Natural killer cell (primary cell): ENCODE measurements around the gene TMEM174. TPM values are rescaled to one million over a fixed set of nuclear protein-coding genes. Genes with fewer than 3 reads are reported as not detected.
"Not testable (repeated sequence)": the region's sequence is repeated elsewhere in the genome, so short reads cannot be mapped to it uniquely, and the experiment has no call there.

Source experiments
- ATAC-seq, 3 donors: fragments of 150-1000 bp in 2 of 3; fragments of 200-7000 bp in 1 of 3; cut with Tn5 transposase; 1 replicate in 1 of 3; 2 replicates in 2 of 3; pipeline ENCODE4 v1.10.0; 2021; ENCODE audit warnings: mild to moderate bottlenecking in 2 of 3, moderate library complexity in 2 of 3
- DNase-seq, 2 donors: peaks; one replicate each; pipeline versions ENCODE4 v3.0.0 to v3.0.0-alpha.2; 2013 to 2021; ENCODE audit warnings: mixed read lengths in 1 of 2
- H3K27ac ChIP-seq: one replicate; pipeline ENCODE4 v1.5.1; 2013; ENCODE audit warnings: mild to moderate bottlenecking, low read length
- H3K27me3 ChIP-seq: one replicate; pipeline ENCODE4 v1.6.1; 2013; ENCODE audit warnings: low read length; ENCODE audit not compliant: control insufficient read depth, insufficient read depth
- H3K36me3 ChIP-seq: one replicate; pipeline ENCODE4 v1.6.1; 2013; ENCODE audit warnings: low read length; ENCODE audit not compliant: control insufficient read depth, insufficient read depth
- H3K4me1 ChIP-seq: one replicate; pipeline ENCODE4 v1.6.1; 2013; ENCODE audit warnings: low read length; ENCODE audit not compliant: control insufficient read depth, insufficient read depth
- H3K4me3 ChIP-seq: one replicate; pipeline ENCODE4 v1.5.1; 2013; ENCODE audit warnings: low read length
- H3K9me3 ChIP-seq: one replicate; pipeline ENCODE4 v1.6.1; 2013; ENCODE audit warnings: low read length; ENCODE audit not compliant: control insufficient read depth, insufficient read depth
- H3K27ac Mint-ChIP-seq, 2 donors: one replicate each; pipeline ENCODE4 v1.8.0; 2022; ENCODE audit warnings: mild to moderate bottlenecking in 2 of 2, mixed read lengths in 2 of 2, moderate library complexity in 1 of 2
- H3K27me3 Mint-ChIP-seq, 2 donors: one replicate each; pipeline ENCODE4 v1.8.0; 2022; ENCODE audit warnings: low read depth in 2 of 2, mixed read lengths in 2 of 2
- H3K36me3 Mint-ChIP-seq: one replicate; pipeline ENCODE4 v1.8.0; 2022; ENCODE audit warnings: mixed read lengths
- H3K4me1 Mint-ChIP-seq, 2 donors: one replicate each; pipeline ENCODE4 v1.8.0; 2022; ENCODE audit warnings: mixed read lengths in 2 of 2
- H3K4me3 Mint-ChIP-seq: one replicate; pipeline ENCODE4 v1.8.0; 2022; ENCODE audit warnings: mild to moderate bottlenecking, moderate library complexity, mixed read lengths
- H3K9me3 Mint-ChIP-seq, 2 donors: one replicate each; pipeline ENCODE4 v1.8.0; 2022; ENCODE audit warnings: mixed read lengths in 2 of 2
- CTCF ChIP-seq: fragments of 200-600 bp; IDR thresholded peaks from one replicate; pipeline ENCODE4 v1.8.0; 2022; ENCODE audit warnings: antibody characterized with exemption
- WGBS: methylation state at CpG from one replicate; pipeline ENCODE4 v1.1.7; 2013; ENCODE audit warnings: missing lambda C conversion rate; ENCODE audit not compliant: insufficient coverage; 5-methylcytosine and 5-hydroxymethylcytosine counted together
- intact Hi-C: fragments of 100-400 bp; cut with micrococcal nuclease; formaldehyde crosslinking; loops from one replicate; pipeline ENCODE4 v1.14.2; 2022
- total RNA-seq, 4 donors: library from RNA; stranded (reverse); fragments of 120-200 nt in 1 of 4; gene quantifications; one replicate each; pipeline versions ENCODE4 v1.2.3 to v1.2.4, GENCODE V29; 2013 to 2022

TMEM174 gene
- total RNA-seq, 3 donors from 2014 or later (not counting 1 experiment from before 2014, with no cell fraction given), result not detected

GRCh38 chr5:73215891-73216610 lies 43.1 kb downstream of the TMEM174 start:
- 2% methylated on average over 64 of the region's 67 CpGs for WGBS
- no peaks in the 10 kb centered on the region for H3K9me3 Mint-ChIP-seq
- no peak overlapping the region for H3K4me3 ChIP-seq

GRCh38 chr5:73218552-73219171 lies 45.7 kb downstream of the TMEM174 start:
- Mint-ChIP-seq H3K36me3 (no peaks in the 10 kb centered on the region), H3K4me1 (peaks cover 0 to 6% of the 10 kb centered on the region in 2 donors), H3K9me3 (no peaks in the 10 kb centered on the region), H3K27ac (no peak overlapping the region), H3K27me3 (peaks cover 43 to 65% of the 10 kb centered on the region in 2 donors), H3K4me3 (no peak overlapping the region)
- TF ChIP-seq CTCF, result no peak
- H3K27me3 ChIP-seq, result peaks cover 42% of the 10 kb centered on the region
- H3K4me1 ChIP-seq, result peaks cover 17% of the 10 kb centered on the region
- no peak overlapping the region for H3K4me3 ChIP-seq
- ATAC-seq (no peak), DNase-seq (no peak)
- intact Hi-C loops, result no loop called here
- no peaks in the 10 kb centered on the region for H3K9me3 ChIP-seq
- no peaks in the 10 kb centered on the region for H3K36me3 ChIP-seq
- 59% methylated on average over 3 of the region's 4 CpGs for WGBS
- no peak overlapping the region for H3K27ac ChIP-seq

More at GRCh38 chr5:73215891-73216610, 43.1 kb downstream of the TMEM174 start:
- Mint-ChIP-seq H3K27ac (no peak overlapping the region), H3K27me3 (peaks cover 57 to 67% of the 10 kb centered on the region in 2 donors), H3K36me3 (no peaks in the 10 kb centered on the region), H3K4me1 (peaks cover 0 to 6% of the 10 kb centered on the region in 2 donors), H3K4me3 (peak overlapping the region; percentile 40)
- TF ChIP-seq CTCF, result peak; percentile 53
- H3K27me3 ChIP-seq, result peaks cover 34% of the 10 kb centered on the region
- no peaks in the 10 kb centered on the region for H3K9me3 ChIP-seq
- ATAC-seq, result peak; percentile 89 to 98 (median 98)
- no peaks in the 10 kb centered on the region for H3K36me3 ChIP-seq
- intact Hi-C loops, result no loop called here
- no peak overlapping the region for H3K27ac ChIP-seq
- DNase-seq, result peak; percentile 51 to 79
- peaks cover 17% of the 10 kb centered on the region for H3K4me1 ChIP-seq

DNA sequence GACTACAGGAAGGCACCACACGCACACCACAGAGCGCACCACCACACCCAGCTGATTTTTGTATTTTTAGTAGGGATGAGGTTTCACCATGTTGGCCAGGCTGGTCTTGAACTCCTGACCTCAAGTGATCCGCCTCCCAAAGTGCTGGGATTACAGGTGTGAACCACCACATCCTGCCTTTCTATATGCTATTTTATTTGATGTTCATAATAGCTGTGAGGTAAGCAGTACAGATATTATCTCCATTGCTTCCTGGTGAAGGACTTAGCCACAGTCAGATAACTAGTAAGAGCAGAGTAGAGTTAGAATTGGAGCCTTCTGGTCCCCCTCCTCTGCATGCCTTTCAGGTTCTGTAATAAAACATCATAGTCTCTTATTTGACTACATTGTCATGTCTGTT lies 46.3 kb downstream of the TMEM174 start:
- H3K36me3 Mint-ChIP-seq, H3K4me3 Mint-ChIP-seq, H3K9me3 ChIP-seq, ATAC-seq, H3K9me3 Mint-ChIP-seq, H3K4me1 Mint-ChIP-seq, H3K27ac Mint-ChIP-seq, intact Hi-C loops, H3K4me3 ChIP-seq, H3K27ac ChIP-seq, H3K36me3 ChIP-seq: not testable (repeated sequence)
- DNase-seq, result peak in 1 of 2 donors; percentile 19
- Histone ChIP-seq H3K27me3 (peaks cover 37% of the 10 kb centered on the region), H3K4me1 (peaks cover 17% of the 10 kb centered on the region)
- WGBS, result 90% methylated on average over 2 of the region's 3 CpGs
- H3K27me3 Mint-ChIP-seq, result peaks cover 40 to 60% of the 10 kb centered on the region in 2 donors

DNA sequence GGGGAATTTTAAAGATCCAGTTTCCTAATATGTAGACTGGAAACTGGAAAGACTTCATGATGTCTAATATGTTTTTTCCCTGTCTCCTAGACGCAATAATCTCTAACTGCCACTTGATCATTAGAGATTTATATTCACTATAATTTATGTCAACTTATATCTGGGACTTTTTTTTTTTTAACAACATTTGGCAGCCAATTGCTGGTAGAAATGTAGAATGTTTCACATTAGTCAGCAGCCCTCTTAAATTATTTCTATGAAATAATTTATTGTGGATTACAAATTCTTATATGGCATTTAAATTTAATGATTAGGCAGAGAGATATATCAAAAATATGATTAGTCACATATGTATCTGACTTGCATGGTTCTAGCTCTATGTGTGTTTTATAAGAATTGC lies 48.2 kb downstream of the TMEM174 start:
- intact Hi-C loops, result no loop called here
- no peak for DNase-seq
- Mint-ChIP-seq H3K4me3 (no peak overlapping the region), H3K9me3 (no peaks in the 10 kb centered on the region), H3K27ac (no peak overlapping the region), H3K27me3 (peaks cover 27 to 66% of the 10 kb centered on the region in 2 donors), H3K36me3 (no peaks in the 10 kb centered on the region), H3K4me1 (peaks cover 0 to 6% of the 10 kb centered on the region in 2 donors)
- ATAC-seq, result no peak
- H3K27ac ChIP-seq, result no peak overlapping the region
- no peaks in the 10 kb centered on the region for H3K36me3 ChIP-seq
- H3K27me3 ChIP-seq, result peaks cover 21% of the 10 kb centered on the region
- H3K4me3 ChIP-seq, result no peak overlapping the region
- no peak for TF ChIP-seq CTCF
- WGBS, result no CpG with 5 or more reads among the region's 1 CpG
- no peaks in the 10 kb centered on the region for H3K9me3 ChIP-seq
- peaks cover 10% of the 10 kb centered on the region for H3K4me1 ChIP-seq
